GM12872 (cell line): ENCODE measurements around the gene NDUFAF7.

Experiments
- TF ChIP-seq, protein P1 (sequence below): IDR thresholded peaks from 3 replicates; pipeline ENCODE4 v1.5.1; 2011; ENCODE audit warnings: low read depth, mild to moderate bottlenecking, low read length, moderate library complexity; ENCODE audit not compliant: insufficient read depth

Gene NDUFAF7

DNA sequence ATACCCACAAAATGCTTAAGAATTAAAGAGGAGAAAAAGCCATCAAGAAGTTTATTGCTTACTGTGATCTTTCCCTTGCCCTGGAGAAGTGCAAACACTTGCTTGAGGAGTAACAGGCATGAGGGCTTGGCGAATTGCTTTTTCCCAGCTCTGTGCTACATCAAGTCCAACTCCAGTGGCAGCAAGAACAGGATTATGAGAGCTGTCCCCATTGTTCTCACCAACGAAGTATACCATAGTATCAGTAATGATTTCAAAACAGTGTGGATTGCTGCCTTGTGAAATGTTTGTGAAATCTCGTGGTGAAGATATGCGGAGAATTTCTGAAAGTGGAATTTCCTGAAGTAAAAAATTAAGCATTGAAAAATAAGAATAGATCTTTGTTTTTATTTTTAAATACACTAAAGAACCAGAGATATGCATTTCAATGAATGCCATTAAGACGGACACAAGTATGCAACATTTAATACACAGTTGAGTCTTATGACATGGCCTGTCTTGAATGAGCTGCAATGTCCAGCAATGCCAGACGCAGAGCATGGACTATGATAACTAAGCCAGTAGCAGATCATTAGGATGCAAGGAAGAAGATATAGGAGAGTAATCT lies 43.0 kb downstream of the NDUFAF7 start:
- TF ChIP-seq, protein P1, sequence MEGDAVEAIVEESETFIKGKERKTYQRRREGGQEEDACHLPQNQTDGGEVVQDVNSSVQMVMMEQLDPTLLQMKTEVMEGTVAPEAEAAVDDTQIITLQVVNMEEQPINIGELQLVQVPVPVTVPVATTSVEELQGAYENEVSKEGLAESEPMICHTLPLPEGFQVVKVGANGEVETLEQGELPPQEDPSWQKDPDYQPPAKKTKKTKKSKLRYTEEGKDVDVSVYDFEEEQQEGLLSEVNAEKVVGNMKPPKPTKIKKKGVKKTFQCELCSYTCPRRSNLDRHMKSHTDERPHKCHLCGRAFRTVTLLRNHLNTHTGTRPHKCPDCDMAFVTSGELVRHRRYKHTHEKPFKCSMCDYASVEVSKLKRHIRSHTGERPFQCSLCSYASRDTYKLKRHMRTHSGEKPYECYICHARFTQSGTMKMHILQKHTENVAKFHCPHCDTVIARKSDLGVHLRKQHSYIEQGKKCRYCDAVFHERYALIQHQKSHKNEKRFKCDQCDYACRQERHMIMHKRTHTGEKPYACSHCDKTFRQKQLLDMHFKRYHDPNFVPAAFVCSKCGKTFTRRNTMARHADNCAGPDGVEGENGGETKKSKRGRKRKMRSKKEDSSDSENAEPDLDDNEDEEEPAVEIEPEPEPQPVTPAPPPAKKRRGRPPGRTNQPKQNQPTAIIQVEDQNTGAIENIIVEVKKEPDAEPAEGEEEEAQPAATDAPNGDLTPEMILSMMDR = no peak

DNA sequence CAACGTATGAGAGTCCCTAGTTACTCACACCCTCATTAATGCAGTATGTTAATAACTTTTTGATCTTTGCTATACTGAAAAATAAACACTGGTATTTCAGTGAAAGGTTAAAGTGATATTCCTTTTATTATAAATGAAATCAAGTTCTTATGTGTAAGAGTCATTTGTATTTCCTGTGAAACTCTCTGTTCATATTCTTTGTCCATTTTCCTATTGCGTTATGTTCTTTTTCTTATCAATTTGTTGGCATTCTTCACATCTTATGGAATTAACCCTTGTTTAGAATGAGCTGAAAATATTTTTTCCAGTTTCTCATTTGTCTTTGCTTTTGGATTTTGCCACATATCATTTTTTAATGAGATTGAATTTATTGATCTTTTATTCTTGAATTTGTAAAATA lies 44.8 kb downstream of the NDUFAF7 start:
- TF ChIP-seq, protein P1 = no peak

DNA sequence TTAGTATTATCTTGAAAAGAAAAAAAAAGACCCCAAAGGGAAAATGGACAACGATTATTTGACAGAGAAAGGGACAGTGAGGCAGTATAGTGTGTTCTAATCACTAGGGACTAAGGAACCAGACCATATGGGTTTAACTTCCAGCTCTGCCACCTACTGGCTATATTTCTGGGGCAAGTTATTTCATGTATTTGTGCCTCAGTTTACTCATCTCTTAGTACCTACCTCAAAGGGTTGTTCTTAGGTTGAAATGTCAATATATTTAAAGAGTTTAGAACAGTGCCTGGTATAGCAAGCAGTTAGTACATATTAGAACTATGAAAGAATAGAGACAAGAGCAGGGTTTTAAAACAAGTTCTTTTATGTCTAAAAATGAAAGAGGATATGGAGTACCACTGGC lies 50.5 kb downstream of the NDUFAF7 start:
- TF ChIP-seq, protein P1 = no peak; the same call in 2 of the 3 replicates

DNA sequence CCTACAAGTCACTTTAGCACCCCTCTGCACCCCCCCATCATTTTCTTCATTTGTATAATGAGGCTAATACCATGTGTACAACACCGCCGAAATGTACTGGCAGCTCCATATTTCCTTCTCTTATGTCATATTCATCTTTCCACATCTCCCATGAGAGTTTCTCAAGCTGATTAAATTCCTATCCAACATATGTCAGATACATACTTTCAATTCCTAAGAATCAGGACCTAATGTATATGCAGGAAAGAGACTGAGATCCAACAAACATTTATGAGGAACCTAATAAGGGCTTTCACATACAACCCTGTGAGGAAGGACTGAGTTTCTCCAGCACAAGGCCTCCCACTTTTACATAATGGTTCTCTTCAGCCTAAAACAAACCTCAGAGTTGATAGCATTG lies 51.3 kb downstream of the NDUFAF7 start:
- TF ChIP-seq, protein P1 = no peak

DNA sequence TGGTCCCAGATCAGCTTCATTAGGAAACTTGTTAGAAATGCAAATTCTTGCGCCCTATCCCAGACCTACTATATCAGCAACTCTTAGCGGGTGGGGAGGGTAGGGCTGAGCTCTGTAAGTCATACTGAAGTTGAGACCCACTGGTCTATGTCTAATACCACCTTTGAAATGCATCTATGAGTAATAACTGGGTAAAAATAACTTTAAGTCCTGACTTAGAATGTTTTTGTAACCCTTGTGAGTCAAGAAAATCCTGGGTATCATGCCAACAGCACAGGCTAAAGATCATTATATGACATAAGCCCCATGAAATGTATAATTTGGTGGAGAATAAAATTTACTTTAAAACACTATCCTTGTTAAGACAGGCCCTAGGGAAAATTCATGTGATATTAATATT lies 51.7 kb downstream of the NDUFAF7 start:
- TF ChIP-seq, protein P1 = no peak

DNA sequence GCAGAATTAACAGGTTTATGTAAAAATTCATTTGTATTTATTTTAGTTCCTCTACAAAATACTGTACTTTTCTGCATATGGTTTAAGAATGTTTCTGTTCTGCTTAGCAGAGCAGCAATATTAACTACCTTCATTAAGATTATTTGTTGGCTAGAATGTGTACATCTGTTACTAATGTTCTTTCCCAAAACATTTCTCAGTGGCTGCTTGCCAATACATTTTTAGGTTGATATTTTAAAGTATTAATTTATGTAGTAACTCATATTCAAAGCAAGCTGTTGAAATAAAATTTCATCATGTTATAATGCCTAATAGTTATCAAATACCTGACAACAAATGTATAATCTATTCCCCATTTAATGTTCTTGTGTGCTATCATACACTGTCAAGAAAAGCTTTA lies 52.9 kb downstream of the NDUFAF7 start:
- TF ChIP-seq, protein P1 = no peak

DNA sequence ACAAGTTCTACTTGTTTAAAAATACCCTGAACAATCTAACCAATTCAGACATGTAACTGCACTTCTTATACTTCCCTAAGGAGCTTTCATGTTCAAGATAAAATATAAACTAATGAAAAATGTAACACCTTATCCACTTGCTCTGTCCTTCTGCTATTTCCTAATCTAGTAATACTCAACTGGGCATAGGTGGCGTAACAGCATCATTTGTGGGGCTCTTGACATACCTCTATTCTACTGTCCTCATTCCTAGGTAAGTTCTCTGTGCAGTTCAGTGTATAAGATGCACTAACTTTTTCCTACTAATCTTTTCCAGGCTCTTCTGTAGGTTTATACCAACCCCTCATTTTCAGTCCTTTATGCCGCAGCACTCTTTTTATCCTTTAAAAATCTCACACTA lies 56.5 kb downstream of the NDUFAF7 start:
- TF ChIP-seq, protein P1 = peak; percentile 43; the same call in 2 of the 3 replicates
